Measurements from ENCODE around the gene MYO10. TPM values are rescaled to one million over a fixed set of nuclear protein-coding genes. Genes with fewer than 3 reads are reported as not detected.
A peak's percentile ranks its signal among the peaks of the same experiment; 100 is the strongest.
"Not testable (repeated sequence)": the region's sequence is repeated elsewhere in the genome, so short reads cannot be mapped to it uniquely, and the experiment has no call there.

MYO10 gene
- total RNA-seq, 1 donor from 2014 or later: 4.8 TPM

GRCh38 chr5:16674750-16675149 is 261.3 kb downstream of the MYO10 start:
- ATAC-seq (no peak), DNase-seq (ENCODE audit: missing footprints) (no peak)
- intact Hi-C loops (cut with DNase I): no loop called here

DNA sequence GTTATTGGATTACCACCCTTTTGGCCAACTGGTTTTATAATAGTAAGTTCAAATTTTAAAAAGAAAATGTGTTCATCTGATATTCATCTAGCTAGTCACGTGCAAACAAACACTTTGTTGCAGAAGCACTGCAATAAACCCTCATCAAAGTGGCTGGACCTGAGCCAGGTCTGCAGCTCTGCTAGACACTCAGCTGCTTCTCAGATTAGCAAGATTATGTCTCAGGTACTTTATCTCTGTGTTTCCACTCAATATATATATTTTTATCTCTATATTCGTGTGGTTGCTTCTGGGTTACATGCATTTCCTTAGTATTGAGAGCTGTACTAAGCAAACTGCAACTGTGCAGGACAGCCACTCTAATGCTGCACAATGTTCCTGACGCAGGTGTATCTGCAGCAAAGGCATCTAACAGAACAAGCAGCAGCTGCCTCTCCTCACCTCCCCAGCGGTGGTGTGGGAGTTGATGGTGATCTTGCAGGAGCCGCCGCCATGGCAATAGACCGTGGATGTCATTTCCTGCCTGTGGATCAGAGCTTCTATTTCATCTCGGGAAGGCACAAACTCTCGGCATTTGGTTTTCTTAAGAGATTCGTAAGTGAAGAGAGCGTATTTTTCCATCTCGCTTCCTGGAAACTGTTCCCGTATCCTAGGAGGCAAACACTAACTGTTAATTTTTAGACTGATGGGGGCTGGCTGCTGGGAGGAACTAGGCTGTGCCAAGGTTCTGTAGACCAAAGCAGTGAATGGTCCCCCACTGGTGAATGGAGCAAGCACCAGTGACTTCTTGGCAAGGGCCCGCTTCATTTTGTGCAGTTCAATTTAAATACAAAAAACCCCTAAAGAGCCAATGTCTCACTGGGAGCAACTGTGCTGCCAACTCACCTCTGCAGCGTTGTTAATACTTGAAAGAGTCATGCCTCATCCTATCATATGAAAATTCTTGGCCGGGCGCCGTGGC is 262.6 kb downstream of the MYO10 start:
- intact Hi-C loops (cut with DNase I): no loop called here
- ATAC-seq (no peak), DNase-seq (ENCODE audit: missing footprints) (no peak)

DNA sequence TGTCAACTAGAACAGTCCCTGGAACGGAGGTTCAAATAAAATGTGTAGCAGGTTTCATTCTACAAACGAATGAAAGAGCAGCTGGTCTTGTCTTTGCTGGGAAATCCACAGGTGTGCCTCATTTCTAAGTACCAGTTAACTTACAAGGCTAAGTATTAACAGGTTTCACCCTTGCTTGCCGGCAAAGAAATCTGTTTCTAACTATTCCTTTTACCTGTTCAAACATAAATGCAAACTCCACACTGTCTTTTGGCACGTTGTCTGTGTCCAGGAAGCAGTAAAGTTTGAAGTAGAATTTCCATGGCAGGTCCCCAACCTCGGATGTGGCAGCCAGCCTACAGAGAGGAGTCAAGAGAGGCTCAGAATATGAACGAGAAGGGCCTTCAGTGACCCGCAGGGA is 264.9 kb downstream of the MYO10 start:
- ATAC-seq (no peak), DNase-seq (ENCODE audit: missing footprints) (no peak)
- intact Hi-C loops (cut with DNase I): no loop called here

- DNase-seq (ENCODE audit: missing footprints): no peak
- ATAC-seq: no peak
- intact Hi-C loops (cut with DNase I): loop anchor here (5.0 kb wide), 2 partner anchors 112 to 212 kb away; no protein-coding TSS in a partner anchor
Observed at GRCh38 chr5:16669776-16670175, 266.3 kb downstream of the MYO10 start.

GRCh38 chr5:16668631-16669030 is 267.5 kb downstream of the MYO10 start:
- ATAC-seq: no peak
- intact Hi-C loops (cut with DNase I): loop anchor here (5.0 kb wide), 2 partner anchors 111 to 211 kb away; no protein-coding TSS in a partner anchor

GRCh38 chr5:16668194-16668593 is 267.9 kb downstream of the MYO10 start:
- no peak for ATAC-seq
- intact Hi-C loops (cut with DNase I): loop anchor here (5.0 kb wide), 2 partner anchors 111 to 211 kb away; no protein-coding TSS in a partner anchor

More at GRCh38 chr5:16668631-16669030, 267.5 kb downstream of the MYO10 start:
- DNase-seq (ENCODE audit: missing footprints): no peak

DNA sequence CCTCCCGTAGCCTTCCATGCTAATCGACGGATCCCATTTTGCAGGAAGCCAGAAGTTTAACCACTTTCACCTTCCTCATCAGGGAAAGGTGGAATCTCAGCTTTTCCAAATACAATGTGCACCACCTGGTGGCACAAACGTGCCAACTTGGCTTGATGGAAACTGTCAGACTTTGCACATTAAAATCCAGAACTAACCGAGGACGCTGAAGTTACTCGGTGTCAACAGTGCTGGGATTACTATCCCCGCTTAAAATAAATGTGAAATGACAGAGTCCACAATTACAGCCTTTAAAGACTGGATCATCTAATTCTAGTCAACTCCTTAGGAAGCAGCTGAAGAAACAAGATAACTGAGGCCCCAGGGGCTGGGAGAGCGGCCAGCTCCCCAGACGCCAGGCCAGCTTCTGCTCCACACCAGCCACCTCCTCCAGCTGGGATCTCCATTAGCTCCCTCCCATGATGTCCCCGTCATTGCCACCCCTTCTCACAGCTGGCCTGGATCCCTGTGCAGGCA is 269.1 kb downstream of the MYO10 start:
- DNase-seq (ENCODE audit: missing footprints) (peak; percentile 77), ATAC-seq (peak; percentile 87)
- intact Hi-C loops (cut with DNase I): loop anchor here (2.0 to 5.0 kb wide), 3 partner anchors 110 to 210 kb away; no protein-coding TSS in a partner anchor

More at GRCh38 chr5:16668194-16668593, 267.9 kb downstream of the MYO10 start:
- no peak for DNase-seq (ENCODE audit: missing footprints)

DNA sequence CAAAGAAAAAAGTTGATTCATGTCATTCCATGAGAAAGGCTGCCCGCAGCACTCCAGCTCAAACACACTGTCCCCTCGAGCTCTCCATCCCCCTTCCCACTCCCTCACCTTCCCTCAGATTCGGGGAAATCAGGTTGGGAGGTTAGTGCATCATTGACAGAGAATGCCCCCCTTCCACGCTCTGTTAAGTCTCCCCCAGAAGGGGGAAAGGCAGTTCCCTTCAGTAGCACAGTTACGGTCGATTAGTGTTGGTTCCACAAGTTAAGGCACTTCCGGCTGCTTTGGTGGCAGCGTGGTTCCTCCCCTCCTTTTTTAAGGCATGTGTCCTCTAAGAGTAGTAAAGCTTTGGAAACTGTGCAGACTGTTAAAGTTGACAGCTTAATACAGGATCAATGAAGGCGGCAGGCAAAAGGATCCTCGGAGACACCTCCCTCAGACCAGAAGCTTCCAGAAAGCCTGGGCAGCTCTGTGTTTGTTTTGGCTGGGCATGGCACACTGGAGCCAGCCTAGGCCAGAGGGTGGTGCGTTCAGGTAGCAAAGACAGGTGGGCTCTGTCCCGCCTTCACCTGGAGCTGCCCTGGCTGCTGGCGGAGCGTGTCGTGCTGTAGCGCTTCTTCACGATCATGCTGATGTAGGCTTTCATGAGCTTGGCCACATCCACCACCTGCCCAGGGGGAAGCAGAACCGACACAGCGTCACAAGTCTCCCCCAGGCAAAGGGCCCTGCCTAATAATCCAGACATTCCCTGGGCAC is 269.8 kb downstream of the MYO10 start:
- intact Hi-C loops (cut with DNase I): loop anchor here (2.0 to 5.0 kb wide), 3 partner anchors 109 to 209 kb away; no protein-coding TSS in a partner anchor
- peak; percentile 17 for ATAC-seq
- no peak for DNase-seq (ENCODE audit: missing footprints)

DNA sequence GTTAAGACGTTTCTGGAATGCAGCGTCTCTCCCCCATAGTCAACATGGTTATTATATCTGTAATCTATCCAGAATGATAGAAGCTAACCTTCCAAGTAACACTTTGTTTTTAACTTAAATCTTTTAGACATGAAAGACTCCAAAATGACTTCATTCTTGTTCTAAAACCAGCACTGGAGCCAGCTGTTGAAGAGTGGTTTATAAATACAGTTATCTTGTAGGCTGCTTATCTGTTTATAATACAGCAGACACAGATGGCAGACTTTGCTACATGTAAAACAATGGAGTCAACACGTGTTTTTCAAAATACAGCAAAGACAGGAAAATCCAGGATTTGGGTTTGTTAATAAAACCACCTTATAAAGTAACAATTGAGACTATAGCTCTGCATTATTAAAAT is 270.5 kb downstream of the MYO10 start:
- intact Hi-C loops (cut with DNase I): loop anchor here (5.0 kb wide), 2 partner anchors 108 to 208 kb away; no protein-coding TSS in a partner anchor
- DNase-seq (ENCODE audit: missing footprints) (no peak), ATAC-seq (no peak)

GRCh38 chr5:16664368-16664767 is 271.7 kb downstream of the MYO10 start:
- no peak for ATAC-seq
- DNase-seq (ENCODE audit: missing footprints): no peak
- intact Hi-C loops (cut with DNase I): no loop called here

DNA sequence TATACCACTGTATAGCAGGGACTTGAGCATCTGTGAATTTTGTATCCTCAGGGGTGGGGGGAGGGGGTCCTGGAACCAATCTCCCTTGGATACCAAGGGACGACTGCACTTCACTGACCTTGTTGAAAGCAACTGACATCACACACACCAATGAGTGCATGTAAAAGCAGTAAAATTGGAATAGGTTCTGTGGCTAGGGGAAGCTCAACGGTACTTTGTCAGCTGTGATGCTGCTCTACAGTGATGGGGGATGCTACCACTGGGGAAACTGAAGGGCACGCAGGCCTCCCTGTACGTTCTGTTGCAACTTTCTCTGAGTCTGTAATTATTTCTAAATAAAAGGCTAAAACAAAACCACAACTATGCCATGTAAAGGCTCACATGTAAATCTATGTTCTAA is 272.2 kb downstream of the MYO10 start:
- ATAC-seq: no peak
- no peak for DNase-seq (ENCODE audit: missing footprints)
- intact Hi-C loops (cut with DNase I): no loop called here

DNA sequence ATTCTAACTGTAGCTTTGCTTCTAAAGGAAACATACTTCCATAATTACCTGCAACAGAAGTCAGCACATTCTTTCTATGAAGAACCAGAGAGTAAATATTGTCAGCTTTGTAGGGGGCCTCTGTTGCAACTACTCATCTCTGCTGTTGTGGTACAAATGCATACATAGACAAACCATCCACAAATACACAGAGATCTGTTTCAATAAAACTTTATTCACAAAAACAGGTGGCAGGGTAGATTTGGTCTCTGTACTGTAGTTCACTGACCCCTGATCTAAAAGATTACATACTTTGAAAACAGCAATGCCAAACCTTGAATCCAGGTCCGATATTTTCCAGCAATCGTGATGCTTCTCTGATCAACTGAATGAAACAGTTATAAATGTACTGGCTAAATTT is 274.4 kb downstream of the MYO10 start:
- DNase-seq (ENCODE audit: missing footprints): no peak
- intact Hi-C loops (cut with DNase I): no loop called here

DNA sequence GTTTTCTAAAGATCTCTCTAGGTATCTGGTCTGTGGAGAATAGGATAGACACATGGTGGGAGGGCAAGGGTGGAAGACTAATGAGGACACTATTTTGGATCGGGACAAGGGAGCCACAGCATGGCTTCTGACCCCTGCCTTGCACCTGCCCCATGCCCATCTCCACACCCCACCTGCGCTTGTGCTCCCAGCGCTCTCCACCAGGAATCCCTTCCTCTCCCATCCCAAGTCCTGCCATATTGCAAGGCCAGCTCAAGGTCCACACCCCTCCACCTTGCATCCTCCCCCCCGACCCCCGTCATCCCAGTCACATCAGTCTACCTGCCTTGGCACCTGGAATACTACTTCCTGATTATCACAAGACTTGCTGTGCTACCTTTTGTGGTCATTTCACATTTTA is 275.1 kb downstream of the MYO10 start:
- intact Hi-C loops (cut with DNase I): no loop called here
- DNase-seq (ENCODE audit: missing footprints) (no peak), ATAC-seq (no peak)

More for the DNA sequence above, 274.4 kb downstream of the MYO10 start:
- no peak for ATAC-seq

DNA sequence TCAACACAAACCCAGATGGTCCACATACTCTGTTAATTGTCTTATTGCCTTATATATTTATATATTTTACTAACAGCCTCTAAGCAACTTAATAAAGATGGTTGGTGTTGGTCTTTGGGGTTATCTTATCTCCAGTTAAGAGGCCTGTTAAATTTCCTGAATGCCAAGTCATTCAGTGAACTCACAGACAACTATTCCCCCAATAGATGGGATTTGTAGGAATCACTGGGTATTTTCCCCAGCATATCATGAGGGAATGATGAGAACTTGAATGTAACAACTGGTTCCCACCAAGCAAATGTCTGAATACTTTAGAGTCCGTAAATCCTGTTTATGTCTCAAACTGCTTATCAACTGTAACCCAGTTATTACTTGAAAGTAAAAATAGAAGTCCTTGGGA is 276.6 kb downstream of the MYO10 start:
- intact Hi-C loops (cut with DNase I): no loop called here
- DNase-seq (ENCODE audit: missing footprints): no peak
- ATAC-seq: no peak

DNA sequence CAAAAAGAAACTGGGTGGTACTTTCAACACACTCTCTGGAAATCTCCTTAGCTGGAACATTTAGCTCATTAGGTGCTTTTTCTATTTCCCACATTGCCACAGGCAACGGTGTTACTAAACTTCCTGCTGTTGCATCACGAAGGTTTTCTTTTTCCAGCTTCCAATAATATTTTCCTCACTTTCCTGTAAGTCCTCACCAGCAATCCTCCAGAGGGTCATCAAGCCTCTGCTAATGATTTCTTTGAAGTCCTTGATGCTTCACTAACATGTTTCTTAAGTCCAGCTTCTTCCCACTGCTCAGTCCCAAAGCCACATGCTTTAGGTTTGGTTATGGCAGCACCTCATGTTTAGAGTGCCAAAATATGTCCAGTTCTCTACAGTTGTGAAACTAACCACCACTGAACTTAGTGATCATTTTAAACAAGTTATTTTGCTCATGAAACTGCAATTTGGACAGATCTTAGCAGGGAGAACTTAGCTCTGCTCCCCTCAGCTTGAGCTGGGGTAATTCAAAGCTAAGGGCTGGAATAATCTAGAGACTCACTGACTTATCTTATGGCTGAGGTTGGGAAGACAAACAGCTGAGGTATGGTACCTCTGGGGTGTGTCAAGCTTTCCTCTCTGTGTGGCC is 279.4 kb downstream of the MYO10 start:
- ATAC-seq (no peak), DNase-seq (ENCODE audit: missing footprints) (no peak)
- intact Hi-C loops (cut with DNase I): no loop called here

DNA sequence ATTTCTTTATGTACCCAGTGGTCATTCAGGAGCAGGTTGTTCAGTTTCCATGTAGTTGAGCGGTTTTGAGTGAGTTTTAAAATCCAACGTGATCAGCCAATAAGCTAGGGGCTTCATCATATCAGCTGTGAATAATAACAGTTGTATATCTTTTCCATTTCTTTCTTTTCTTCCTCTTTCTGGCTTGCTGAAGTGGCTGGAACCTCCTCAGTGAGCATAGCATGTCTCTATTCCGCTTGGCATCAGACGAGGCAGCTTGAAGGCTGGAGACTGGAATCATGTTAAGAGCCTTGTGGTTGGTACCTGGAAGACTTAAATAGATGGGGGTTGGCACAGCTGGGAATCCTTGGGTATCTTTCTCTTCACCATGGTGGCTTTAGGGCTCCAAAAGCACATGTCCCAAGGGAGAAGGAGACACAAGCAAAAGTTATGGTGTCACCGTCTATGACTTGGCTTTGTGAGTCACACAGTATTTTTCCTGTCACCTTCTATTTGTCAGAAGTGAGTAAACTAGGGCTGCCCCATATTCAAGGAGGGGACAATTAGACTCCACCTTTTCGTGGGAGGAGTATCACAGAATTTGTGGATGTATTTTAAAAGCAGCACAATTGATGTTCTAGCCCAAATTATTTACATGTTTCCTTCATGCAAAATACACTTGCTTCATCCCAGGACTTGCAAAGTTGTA is 281.3 kb downstream of the MYO10 start:
- intact Hi-C loops (cut with DNase I): no loop called here
- DNase-seq (ENCODE audit: missing footprints): no peak
- ATAC-seq: no peak

DNA sequence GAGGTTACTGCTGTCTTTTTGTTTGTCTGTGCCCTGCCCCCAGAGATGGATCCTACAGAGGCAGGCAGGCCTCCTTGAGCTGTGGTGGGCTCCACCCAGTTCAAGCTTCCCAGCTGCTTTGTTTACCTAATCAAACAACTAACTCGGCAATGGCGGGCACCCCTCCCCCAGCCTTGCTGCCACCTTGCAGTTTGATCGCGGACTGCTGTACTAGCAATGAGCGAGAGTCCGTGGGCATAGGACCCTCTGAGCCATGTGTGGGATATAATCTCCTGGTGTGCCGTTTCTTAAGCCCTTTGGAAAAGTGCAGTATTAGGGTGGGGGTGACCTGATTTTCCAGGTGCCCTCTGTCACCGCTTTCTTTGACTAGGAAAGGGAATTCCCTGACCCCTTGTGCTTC is 287.3 kb downstream of the MYO10 start:
- intact Hi-C loops (cut with DNase I); ATAC-seq; DNase-seq (ENCODE audit: missing footprints): not testable (repeated sequence)

DNA sequence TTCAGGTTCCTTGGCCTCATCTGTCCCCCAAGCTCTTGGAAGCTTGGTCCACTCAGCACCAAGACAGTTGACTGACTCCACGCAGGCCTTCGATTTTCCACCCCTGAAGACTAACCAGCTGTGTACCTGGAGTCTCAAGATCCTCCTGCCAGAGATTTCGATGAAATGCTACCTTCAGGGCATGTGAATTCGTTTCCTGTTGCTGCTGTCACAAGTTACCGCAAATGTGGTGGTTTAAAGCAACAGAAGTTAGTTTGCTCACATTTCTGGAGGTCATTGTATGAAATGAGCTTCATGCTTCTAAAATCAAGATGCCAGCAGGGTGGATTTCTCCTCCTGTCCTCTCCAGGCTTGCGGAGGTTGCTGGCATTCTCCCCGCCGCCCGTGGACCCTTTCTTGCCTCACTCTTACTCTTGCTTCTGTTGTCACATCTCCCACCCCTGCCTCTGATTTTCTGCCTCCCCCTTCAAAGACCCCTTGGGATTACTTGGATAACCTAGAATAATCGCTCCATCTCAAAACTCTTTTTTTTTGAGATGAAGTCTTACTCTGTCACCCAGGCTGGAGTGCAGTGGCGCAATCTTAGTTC is 291.7 kb downstream of the MYO10 start:
- no peak for DNase-seq (ENCODE audit: missing footprints)
- no peak for ATAC-seq
- intact Hi-C loops (cut with DNase I): no loop called here
